NCI-H1105 (cell line): ENCODE results near the gene MUC2.

Experiments
- DNase-seq: peaks from one replicate; lab custom pipeline; 2025; lab: John Stamatoyannopoulos, UW

MUC2 gene

GRCh38 chr11:1072116-1072820 is 2.4 kb upstream of the MUC2 start:
- DNase-seq = no peak

GRCh38 chr11:1072821-1073231 is 1.8 kb upstream of the MUC2 start:
- no peak for DNase-seq

GRCh38 chr11:1073261-1073724 is 1.4 kb upstream of the MUC2 start:
- no peak for DNase-seq

GRCh38 chr11:1073851-1074243 is 827 bp upstream of the MUC2 start:
- no peak for DNase-seq

GRCh38 chr11:1075341-1075911 is 752 bp downstream of the MUC2 start:
- no peak for DNase-seq

GRCh38 chr11:1076061-1076665 is 1.5 kb downstream of the MUC2 start:
- no peak for DNase-seq

- DNase-seq = no peak
Measured at GRCh38 chr11:1077033-1077416, 2.4 kb downstream of the MUC2 start.

- no peak for DNase-seq
Measured at GRCh38 chr11:1077417-1078119, 2.9 kb downstream of the MUC2 start.

- no peak for DNase-seq
Measured at GRCh38 chr11:1078191-1078601, 3.5 kb downstream of the MUC2 start.

GRCh38 chr11:1081601-1082311 is 7.1 kb downstream of the MUC2 start:
- DNase-seq = no peak

GRCh38 chr11:1082346-1082727 is 7.7 kb downstream of the MUC2 start:
- DNase-seq = no peak

- no peak for DNase-seq
Measured at GRCh38 chr11:1082728-1083620, 8.3 kb downstream of the MUC2 start.

GRCh38 chr11:1083621-1084551 is 9.2 kb downstream of the MUC2 start:
- DNase-seq = no peak

- DNase-seq = no peak
Measured at GRCh38 chr11:1084561-1085439, 10.1 kb downstream of the MUC2 start.

GRCh38 chr11:1085440-1086170 is 10.9 kb downstream of the MUC2 start:
- DNase-seq = no peak

GRCh38 chr11:1086171-1087102 is 11.8 kb downstream of the MUC2 start:
- DNase-seq = no peak

- DNase-seq = no peak
Measured at GRCh38 chr11:1087279-1087960, 12.7 kb downstream of the MUC2 start.
